GM12872 (cell line): ENCODE results near the gene OXER1.

Experiments
- TF ChIP-seq, protein P1 (sequence below): IDR thresholded peaks from 3 replicates; pipeline ENCODE4 v1.5.1; 2011; ENCODE audit warnings: low read depth, mild to moderate bottlenecking, low read length, moderate library complexity; ENCODE audit not compliant: insufficient read depth

OXER1 gene, protein sequence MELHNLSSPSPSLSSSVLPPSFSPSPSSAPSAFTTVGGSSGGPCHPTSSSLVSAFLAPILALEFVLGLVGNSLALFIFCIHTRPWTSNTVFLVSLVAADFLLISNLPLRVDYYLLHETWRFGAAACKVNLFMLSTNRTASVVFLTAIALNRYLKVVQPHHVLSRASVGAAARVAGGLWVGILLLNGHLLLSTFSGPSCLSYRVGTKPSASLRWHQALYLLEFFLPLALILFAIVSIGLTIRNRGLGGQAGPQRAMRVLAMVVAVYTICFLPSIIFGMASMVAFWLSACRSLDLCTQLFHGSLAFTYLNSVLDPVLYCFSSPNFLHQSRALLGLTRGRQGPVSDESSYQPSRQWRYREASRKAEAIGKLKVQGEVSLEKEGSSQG

DNA sequence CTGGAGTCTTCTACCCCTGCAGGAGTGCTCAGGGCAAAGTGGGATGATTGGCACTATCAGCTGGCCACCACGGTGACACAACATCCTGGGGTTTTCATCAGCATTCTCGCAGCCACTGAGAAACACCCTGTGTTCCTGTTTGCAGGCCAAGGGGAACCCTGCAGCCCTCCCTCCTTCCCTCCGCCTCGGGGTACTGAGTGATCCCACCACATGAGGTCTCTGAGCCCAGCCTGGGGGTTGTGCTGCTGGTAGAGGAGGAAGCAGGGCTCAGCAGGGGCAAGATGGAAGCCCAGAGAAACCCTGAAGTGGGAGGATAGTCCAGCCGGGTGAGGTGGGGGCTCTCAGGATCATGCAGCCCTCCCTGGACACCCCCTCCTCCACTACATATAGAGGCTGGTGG is at the start of gene OXER1:
TSS of gene OXER1 (minus strand) at position 40 of the 400 bp plus-strand sequence. CDS start 73 bp downstream, outside the sequence.
- TF ChIP-seq, protein P1, sequence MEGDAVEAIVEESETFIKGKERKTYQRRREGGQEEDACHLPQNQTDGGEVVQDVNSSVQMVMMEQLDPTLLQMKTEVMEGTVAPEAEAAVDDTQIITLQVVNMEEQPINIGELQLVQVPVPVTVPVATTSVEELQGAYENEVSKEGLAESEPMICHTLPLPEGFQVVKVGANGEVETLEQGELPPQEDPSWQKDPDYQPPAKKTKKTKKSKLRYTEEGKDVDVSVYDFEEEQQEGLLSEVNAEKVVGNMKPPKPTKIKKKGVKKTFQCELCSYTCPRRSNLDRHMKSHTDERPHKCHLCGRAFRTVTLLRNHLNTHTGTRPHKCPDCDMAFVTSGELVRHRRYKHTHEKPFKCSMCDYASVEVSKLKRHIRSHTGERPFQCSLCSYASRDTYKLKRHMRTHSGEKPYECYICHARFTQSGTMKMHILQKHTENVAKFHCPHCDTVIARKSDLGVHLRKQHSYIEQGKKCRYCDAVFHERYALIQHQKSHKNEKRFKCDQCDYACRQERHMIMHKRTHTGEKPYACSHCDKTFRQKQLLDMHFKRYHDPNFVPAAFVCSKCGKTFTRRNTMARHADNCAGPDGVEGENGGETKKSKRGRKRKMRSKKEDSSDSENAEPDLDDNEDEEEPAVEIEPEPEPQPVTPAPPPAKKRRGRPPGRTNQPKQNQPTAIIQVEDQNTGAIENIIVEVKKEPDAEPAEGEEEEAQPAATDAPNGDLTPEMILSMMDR: no peak

DNA sequence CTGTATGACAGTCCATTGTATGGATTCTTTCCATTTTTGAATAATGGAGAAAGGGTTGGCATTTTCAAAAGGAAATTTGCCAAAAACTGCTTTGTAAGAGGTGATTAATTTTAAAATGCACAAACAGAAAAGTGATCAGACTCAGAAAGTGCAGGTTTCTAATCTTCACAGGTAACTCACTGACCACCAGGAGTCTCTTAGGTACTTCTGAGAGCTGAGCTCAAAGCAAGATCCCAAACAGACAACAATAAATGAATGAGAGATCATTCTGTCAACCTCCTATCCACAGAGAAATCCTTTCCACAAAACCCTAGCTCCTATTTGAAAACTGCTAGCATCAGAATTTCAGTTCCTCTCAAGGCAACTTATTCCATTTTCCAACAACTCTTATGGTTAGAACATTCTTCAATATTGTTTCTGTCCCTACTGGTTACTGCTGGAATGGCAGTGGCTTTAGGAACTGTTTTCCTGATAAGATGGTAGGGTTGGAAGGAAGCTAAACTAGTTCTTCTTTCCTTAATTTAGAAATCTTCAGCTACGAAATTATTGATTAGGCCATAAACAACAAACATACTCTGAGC is 49.1 kb upstream of the OXER1 start:
- TF ChIP-seq, protein P1: peak; percentile 52

DNA sequence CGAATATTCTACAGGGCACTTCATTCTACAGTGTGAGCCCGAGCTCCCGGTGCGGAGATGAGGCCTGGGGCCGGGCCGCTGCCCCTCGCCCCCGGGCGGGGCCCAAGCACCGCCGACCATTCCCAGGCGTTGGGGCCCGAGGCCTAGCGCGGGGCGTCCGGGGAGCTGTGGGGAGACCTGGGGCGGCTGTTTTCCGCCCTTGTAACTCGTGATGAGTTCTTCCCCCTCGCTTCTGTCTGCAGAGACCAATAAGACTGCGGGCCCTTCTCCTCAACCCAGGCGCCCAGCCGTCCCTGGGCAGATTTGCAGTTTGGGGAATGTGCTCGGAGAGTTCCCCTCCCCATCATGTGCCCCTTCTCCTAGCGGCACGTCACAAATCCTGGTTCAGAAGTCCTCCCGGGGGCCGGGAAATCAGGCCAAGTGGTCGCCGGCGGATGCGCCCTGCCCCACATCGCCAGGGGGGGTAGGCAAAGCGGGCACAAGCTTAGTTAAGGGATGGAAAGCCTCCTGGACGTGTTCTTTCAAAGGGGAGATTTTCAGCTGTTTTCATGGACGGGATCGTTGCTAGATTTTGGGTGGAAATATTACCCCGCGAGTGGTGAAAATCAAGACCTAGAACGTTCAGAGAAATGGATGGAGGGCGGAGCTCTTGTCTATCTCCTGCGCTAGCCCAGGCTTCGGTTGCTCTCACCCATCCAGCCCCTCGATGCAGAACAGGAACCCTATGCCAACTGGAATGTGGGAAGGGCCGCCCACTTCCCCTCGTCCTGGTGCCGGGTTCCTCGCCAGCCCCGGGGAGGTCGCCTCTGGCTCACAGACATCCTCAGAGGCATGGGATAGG is 47.3 kb upstream of the OXER1 start:
- TF ChIP-seq, protein P1: no peak

DNA sequence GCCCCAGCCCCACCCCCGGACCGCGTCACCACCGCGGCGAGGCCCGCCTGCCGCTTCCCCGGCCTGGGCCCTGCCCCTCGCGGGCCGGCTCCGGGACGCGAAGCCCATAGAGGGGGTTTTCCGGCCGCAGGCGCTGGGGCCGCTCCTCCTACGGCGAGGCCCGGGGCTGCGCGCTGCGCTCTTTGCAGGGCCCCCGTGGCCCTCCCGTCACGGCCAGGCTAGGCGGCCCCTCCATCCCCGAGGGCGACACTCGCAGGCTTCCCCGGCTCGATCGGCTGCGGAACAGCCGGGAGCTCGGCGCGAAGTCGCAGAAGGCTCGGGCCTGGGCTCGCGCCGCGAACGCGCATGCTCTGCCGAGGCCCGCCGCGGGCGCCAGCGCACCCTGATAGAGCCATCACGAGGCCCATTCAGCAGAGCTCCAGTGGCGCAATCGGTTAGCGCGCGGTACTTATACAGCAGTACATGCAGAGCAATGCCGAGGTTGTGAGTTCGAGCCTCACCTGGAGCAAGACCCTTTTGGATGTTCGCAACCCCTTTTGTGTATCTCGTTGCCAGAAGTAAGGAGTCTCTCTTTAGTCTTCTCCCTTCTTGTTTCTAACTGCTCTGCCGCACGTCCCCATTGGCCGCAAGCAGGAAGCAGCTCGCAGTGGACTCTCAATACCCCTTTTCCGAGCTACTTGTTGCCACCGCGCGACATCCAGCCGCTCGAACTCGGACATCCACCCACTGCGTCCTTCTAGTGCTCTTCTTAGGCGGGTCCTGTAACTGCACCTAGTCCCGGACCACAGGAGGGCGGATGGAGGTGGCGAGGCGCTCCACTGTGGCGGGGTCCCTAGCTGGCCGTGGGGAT is 46.4 kb upstream of the OXER1 start:
- TF ChIP-seq, protein P1: 0 out of 3 replicates have a peak, but pooled peaks have one; percentile 8

DNA sequence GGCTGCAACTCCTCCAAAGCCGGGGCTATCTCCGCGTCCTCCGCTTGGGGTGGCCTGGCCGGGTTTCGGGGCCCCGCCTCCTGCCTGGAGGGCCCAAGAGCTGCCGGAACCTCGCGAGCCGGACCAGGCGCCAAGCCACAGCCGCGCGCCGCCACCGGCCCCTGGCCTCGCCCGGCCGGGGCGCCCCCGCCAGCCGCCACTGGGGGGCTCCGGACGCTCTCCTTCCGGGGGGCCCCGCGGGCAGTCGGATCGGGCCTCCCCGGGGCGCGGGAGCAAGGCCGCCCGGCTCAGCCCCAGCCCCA is 45.8 kb upstream of the OXER1 start:
- TF ChIP-seq, protein P1: peak; percentile 46; the same call in 2 of the 3 replicates

DNA sequence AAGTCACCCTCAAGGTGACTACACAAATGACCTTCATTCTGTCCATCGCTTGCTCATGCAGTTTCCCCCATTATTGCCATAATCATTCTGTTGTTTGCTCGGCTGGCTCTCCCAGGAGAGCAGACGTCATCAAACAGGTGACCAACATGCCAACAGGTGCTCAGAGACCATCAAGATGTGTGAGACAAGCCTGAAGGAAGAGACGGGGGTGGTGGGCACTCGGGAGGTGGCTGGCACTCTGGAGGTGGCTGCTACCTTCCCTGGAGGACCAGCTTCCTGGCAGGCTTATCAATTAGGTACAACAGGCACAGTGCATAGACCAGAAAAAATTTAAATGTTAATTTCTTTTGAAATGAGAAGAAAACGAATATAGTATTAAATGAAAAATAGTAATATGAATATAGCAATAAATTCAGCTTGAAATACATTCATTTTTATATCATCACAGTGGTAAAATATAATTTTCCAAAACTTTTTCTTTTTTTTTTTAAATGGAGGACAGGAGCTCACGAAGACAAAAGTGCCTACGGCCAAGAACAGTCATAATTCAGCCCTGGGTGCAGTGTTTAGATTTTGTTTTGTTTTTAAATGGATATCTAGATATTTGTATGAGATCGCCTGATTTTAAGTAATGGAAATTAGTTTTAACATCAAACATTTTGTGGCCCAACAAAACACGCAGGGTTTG is 45.3 kb upstream of the OXER1 start:
- TF ChIP-seq, protein P1: no peak
